ENCODE measurements around the gene MAG. TPM values are rescaled to one million over a fixed set of nuclear protein-coding genes. Genes with fewer than 3 reads are reported as not detected.

MAG gene
- total and polyA plus RNA-seq, 9 of the 15 experiments (the other 6 are each of a cell fraction or from before 2014, with no cell fraction given), result 0.11 to 10.0 (median 1.6) TPM

DNA sequence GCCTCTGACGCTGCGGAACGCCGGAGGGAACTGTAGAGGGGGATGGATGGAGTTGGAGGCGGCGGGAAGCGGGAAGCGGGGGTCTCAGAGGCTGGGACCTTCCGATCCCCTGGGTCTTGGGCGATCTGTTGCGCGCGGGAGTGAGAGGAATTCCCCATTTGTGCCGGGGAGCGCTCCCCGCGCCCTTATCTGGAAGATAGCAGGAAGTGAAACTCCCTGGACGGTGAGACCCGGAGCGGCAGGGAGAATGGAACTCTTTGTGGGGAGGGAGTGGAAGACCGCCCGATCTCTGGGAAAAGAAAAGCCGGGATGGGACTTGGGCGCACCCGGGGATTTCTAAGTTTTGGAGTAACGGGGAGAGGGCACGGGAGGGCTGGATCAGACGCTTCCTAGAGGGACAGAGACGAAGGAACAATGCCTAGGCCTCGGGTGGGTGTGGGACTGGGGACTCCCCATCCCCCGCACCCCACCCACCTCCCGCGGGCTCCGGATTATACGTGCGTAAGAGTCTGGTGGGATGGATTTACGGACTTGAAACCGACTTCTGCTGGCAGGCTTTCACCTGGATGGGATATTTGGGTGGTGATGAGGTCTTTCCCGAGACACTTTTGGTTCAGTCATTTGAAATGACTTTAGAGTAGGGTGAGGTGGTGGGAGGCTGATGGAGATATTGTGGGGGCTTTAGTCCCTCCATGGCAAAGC, 42.7 kb upstream of the MAG start:
- Histone ChIP-seq H3K27me3 (ENCODE audit: control insufficient read depth in 2 of 2, insufficient read depth in 2 of 2, low read length in 2 of 2) (no peaks in the 10 kb centered on the region), H3K4me1 (replicated peaks in 1 of 2; ENCODE audit: control insufficient read depth in 2 of 2, insufficient read depth in 2 of 2, low read length in 2 of 2) (peaks cover 17 to 30% of the 10 kb centered on the region in 2 experiments; a peak in 4 of 5 replicates), H3K9me3 (replicated peaks; ENCODE audit: control insufficient read depth, insufficient read depth, low read depth, low read length) (peaks cover 4% of the 10 kb centered on the region; the same call in 1 of the 2 replicates), H3K9ac (ENCODE audit: insufficient read depth in 1 of 2, low read depth in 2 of 2, low read length in 2 of 2) (peak overlapping the region; percentile 81 to 92), H3K4me3 (peak overlapping the region; percentile 61), H3K9me1 (ENCODE audit: control insufficient read depth, insufficient read depth, low read length) (no peaks in the 10 kb centered on the region), H3K27ac (ENCODE audit: extremely low read depth, low read depth, low read length) (peak overlapping the region; percentile 96), H3K4me2 (ENCODE audit: insufficient read depth, low read length) (peak overlapping the region; percentile 94), H4K20me1 (replicated peaks; ENCODE audit: control insufficient read depth, insufficient read depth, low read length) (no peaks in the 10 kb centered on the region; the same call in 1 of the 2 replicates), H3K79me2 (ENCODE audit: control insufficient read depth, insufficient read depth, low read length) (peaks cover 36% of the 10 kb centered on the region), H3K36me3 (ENCODE audit: control insufficient read depth, insufficient read depth, low read length) (peaks cover 38% of the 10 kb centered on the region; the same call in 2 of the 3 replicates), H2AFZ (ENCODE audit: low read depth, low read length) (peak overlapping the region; percentile 99)
- FAIRE-seq (no peak), ATAC-seq (no peak), DNase-seq (ENCODE audit: extremely low read depth in 1 of 4, low spot score in 3 of 4) (peak; percentile 50 to 68 (median 59))
- in situ Hi-C loops (cut with MboI), result no loop called here
- POLR2A ChIA-PET, result interaction anchor here (0.5 to 2.5 kb wide), 4 partner anchors 16 to 373 kb away, joined by 3 to 9 read pairs (median 3); no protein-coding TSS in a partner anchor
- intact Hi-C loops (cut with micrococcal nuclease), result loop anchor here (2.0 to 5.0 kb wide), 4 partner anchors 28 to 97 kb away; partner anchors contain the start of gene FXYD5
- CTCF ChIA-PET (ENCODE audit: low intra/inter-chr PET ratio), result interaction anchor here (0.7 kb wide), 1 partner anchor 12 kb away, joined by 3 read pairs; no protein-coding TSS in a partner anchor
- no TSS peak for BruUV-seq (replicated peaks)
- WGBS (ENCODE audit: insufficient coverage, low coverage, missing lambda C conversion rate), result 1% methylated on average over 38 of the region's 39 CpGs
- TF ChIP-seq, protein P1, sequence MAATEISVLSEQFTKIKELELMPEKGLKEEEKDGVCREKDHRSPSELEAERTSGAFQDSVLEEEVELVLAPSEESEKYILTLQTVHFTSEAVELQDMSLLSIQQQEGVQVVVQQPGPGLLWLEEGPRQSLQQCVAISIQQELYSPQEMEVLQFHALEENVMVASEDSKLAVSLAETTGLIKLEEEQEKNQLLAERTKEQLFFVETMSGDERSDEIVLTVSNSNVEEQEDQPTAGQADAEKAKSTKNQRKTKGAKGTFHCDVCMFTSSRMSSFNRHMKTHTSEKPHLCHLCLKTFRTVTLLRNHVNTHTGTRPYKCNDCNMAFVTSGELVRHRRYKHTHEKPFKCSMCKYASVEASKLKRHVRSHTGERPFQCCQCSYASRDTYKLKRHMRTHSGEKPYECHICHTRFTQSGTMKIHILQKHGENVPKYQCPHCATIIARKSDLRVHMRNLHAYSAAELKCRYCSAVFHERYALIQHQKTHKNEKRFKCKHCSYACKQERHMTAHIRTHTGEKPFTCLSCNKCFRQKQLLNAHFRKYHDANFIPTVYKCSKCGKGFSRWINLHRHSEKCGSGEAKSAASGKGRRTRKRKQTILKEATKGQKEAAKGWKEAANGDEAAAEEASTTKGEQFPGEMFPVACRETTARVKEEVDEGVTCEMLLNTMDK (IDR thresholded peaks at IDR 0.05; ENCODE audit: borderline replicate concordance, insufficient read depth, low read depth, low read length, poor library complexity, severe bottlenecking), result no peak
- TF ChIP-seq, protein P2, sequence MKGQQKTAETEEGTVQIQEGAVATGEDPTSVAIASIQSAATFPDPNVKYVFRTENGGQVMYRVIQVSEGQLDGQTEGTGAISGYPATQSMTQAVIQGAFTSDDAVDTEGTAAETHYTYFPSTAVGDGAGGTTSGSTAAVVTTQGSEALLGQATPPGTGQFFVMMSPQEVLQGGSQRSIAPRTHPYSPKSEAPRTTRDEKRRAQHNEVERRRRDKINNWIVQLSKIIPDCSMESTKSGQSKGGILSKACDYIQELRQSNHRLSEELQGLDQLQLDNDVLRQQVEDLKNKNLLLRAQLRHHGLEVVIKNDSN (CRISPR knock-in tag; IDR thresholded peaks at IDR 0.05), result no peak
- TF ChIP-seq, protein P3, sequence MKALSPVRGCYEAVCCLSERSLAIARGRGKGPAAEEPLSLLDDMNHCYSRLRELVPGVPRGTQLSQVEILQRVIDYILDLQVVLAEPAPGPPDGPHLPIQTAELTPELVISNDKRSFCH (CRISPR knock-in tag; IDR thresholded peaks at IDR 0.05), result no peak
- TF ChIP-seq, protein P3 (tag; IDR thresholded peaks at IDR 0.05), result 0 out of 2 replicates have a peak, but pooled peaks have one; percentile 6
- peak; percentile 67 for TF ChIP-seq EGR1 (conservative IDR thresholded peaks at IDR 0.05)
- no peak for TF ChIP-seq DPF2 (IDR thresholded peaks at IDR 0.05)
- TF ChIP-seq, protein P4, sequence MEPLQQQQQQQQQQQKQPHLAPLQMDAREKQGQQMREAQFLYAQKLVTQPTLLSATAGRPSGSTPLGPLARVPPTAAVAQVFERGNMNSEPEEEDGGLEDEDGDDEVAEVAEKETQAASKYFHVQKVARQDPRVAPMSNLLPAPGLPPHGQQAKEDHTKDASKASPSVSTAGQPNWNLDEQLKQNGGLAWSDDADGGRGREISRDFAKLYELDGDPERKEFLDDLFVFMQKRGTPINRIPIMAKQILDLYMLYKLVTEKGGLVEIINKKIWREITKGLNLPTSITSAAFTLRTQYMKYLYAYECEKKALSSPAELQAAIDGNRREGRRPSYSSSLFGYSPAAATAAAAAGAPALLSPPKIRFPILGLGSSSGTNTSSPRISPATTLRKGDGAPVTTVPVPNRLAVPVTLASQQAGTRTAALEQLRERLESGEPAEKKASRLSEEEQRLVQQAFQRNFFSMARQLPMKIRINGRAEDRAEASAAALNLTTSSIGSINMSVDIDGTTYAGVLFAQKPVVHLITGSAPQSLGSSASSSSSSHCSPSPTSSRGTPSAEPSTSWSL (CRISPR knock-in tag; IDR thresholded peaks at IDR 0.05; ENCODE audit: borderline replicate concordance), result no peak
- TF ChIP-seq MTA3 (IDR thresholded peaks at IDR 0.05; ENCODE audit: borderline replicate concordance), result no peak
- TF ChIP-seq ZNF830 (CRISPR knock-in tag; IDR thresholded peaks at IDR 0.05), result peak; percentile 5; the same call in 1 of the 2 replicates
- no peak for TF ChIP-seq ETV5 (CRISPR knock-in tag; IDR thresholded peaks at IDR 0.05; ENCODE audit: low read depth)
- TF ChIP-seq, protein P5, sequence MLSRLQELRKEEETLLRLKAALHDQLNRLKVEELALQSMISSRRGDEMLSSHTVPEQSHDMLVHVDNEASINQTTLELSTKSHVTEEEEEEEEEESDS (CRISPR knock-in tag; IDR thresholded peaks at IDR 0.05), result no peak
- TF ChIP-seq ESRRA (IDR thresholded peaks at IDR 0.05; ENCODE audit: borderline replicate concordance, low read depth), result no peak
- peak; percentile 24 for TF ChIP-seq ZFX (CRISPR knock-in tag; IDR thresholded peaks at IDR 0.05)
- peak; percentile 15 for TF ChIP-seq FIP1L1 (IDR thresholded peaks at IDR 0.05; ENCODE audit: low read depth, low read length, poor library complexity, severe bottlenecking)
- TF ChIP-seq PHF20 (IDR thresholded peaks at IDR 0.05; ENCODE audit: partially characterized antibody), result peak; percentile 6

All from K562 (cell line).